Astrocyte (in vitro differentiated cells and primary cell): ENCODE measurements around the gene MAP3K21. TPM values are rescaled to one million over a fixed set of nuclear protein-coding genes. Genes with fewer than 3 reads are reported as not detected.

ENCODE experiments used
- DNase-seq: peaks from one replicate; pipeline ENCODE4 v3.0.0-alpha.2; 2010; ENCODE audit warnings: low read depth
- FAIRE-seq: peaks from 2 replicates; lab custom pipeline; 2011; peaks lifted over from hg19 to GRCh38; lab: Jason Lieb, UNC
- H2AFZ ChIP-seq: 2 replicates; pipeline ENCODE4 v1.6.0; 2012; ENCODE audit warnings: low read depth, low read length, inconsistent platforms
- H3K27ac ChIP-seq: 2 replicates; pipeline ENCODE4 v1.5.1; 2011; ENCODE audit warnings: low read depth, low read length, inconsistent platforms
- H3K27me3 ChIP-seq: 2 replicates; pipeline ENCODE4 v1.6.0; 2011; ENCODE audit warnings: low read length, inconsistent platforms; ENCODE audit not compliant: insufficient read depth
- H3K36me3 ChIP-seq: 2 replicates; pipeline ENCODE4 v1.5.1; 2011; ENCODE audit warnings: low read length, inconsistent platforms; ENCODE audit not compliant: insufficient read depth
- H3K4me1 ChIP-seq: 2 replicates; pipeline ENCODE4 v1.5.1; 2011; ENCODE audit warnings: low read length, inconsistent platforms; ENCODE audit not compliant: insufficient read depth
- H3K4me2 ChIP-seq: 2 replicates; pipeline ENCODE4 v1.6.0; 2012; ENCODE audit warnings: low read length, inconsistent platforms
- H3K4me3 ChIP-seq: 2 replicates; pipeline ENCODE4 v1.5.1; 2011; ENCODE audit warnings: low read depth, mild to moderate bottlenecking, low read length, inconsistent platforms; ENCODE audit not compliant: insufficient read depth
- H3K79me2 ChIP-seq: 2 replicates; pipeline ENCODE4 v1.6.0; 2012; ENCODE audit warnings: mild to moderate bottlenecking, low read length, inconsistent platforms; ENCODE audit not compliant: insufficient read depth
- H3K9ac ChIP-seq: 2 replicates; pipeline ENCODE4 v1.6.0; 2012; ENCODE audit warnings: mild to moderate bottlenecking, low read length, inconsistent platforms
- H3K9me3 ChIP-seq: 2 replicates; pipeline ENCODE4 v1.5.1; 2012; ENCODE audit warnings: low read depth, mild to moderate bottlenecking, low read length, inconsistent platforms; ENCODE audit not compliant: insufficient read depth
- H4K20me1 ChIP-seq: 2 replicates; pipeline ENCODE4 v1.6.0; 2012; ENCODE audit warnings: low read length, inconsistent platforms; ENCODE audit not compliant: insufficient read depth
- H3K27ac Mint-ChIP-seq: one replicate; pipeline ENCODE4 v1.8.0; 2021; ENCODE audit warnings: mild to moderate bottlenecking, mixed read lengths; ENCODE audit not compliant: unreplicated experiment
- H3K27me3 Mint-ChIP-seq: one replicate; pipeline ENCODE4 v1.8.0; 2021; ENCODE audit warnings: low read depth, mixed read lengths; ENCODE audit not compliant: unreplicated experiment
- H3K36me3 Mint-ChIP-seq: one replicate; pipeline ENCODE4 v1.8.0; 2021; ENCODE audit warnings: low read depth, mixed read lengths; ENCODE audit not compliant: unreplicated experiment
- H3K4me1 Mint-ChIP-seq: one replicate; pipeline ENCODE4 v1.8.0; 2021; ENCODE audit warnings: low read depth, mixed read lengths; ENCODE audit not compliant: unreplicated experiment
- H3K4me3 Mint-ChIP-seq: one replicate; pipeline ENCODE4 v1.8.0; 2021; ENCODE audit warnings: mild to moderate bottlenecking, moderate library complexity, mixed read lengths; ENCODE audit not compliant: unreplicated experiment
- H3K9me3 Mint-ChIP-seq: one replicate; pipeline ENCODE4 v1.8.0; 2021; ENCODE audit warnings: mild to moderate bottlenecking, mixed read lengths; ENCODE audit not compliant: unreplicated experiment
- EZH2 ChIP-seq: IDR thresholded peaks from 2 replicates; pipeline ENCODE4 v1.6.1; 2012; ENCODE audit warnings: mild to moderate bottlenecking, low read length, inconsistent platforms; ENCODE audit not compliant: insufficient read depth
- total RNA-seq: library from RNA; stranded (reverse); gene quantifications from 2 replicates; pipeline ENCODE4 v1.2.1, GENCODE V29; 2021
- TF ChIP-seq, protein P1 (sequence below): IDR thresholded peaks from 2 replicates; pipeline ENCODE4 v1.5.1; 2011; ENCODE audit warnings: low read depth, mild to moderate bottlenecking, inconsistent platforms, low read length, moderate library complexity; ENCODE audit not compliant: insufficient read depth

MAP3K21 gene
- total RNA-seq, 1 donor from 2014 or later = 2.5 TPM

DNA sequence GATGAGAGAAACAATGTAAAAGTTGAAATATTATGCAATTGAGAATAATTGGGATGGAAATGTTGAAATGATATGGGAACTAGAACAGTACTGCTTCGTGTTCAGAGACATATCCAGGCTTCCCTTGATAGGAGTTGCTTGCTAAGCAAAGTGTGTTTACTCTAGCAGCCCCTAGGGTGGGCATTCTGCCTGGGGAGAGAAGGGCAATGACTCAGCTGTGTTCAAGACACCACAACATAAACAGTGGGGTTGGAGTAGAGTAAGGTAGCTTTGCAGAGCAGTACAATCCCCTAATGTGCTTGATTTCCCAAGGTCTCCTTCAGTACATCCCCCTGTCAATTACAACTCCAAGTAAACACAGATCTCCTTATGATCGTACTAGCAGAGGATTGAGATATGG is 27.2 kb upstream of the MAP3K21 start:
- H3K9me3 ChIP-seq = no peaks in the 10 kb centered on the region
- H4K20me1 ChIP-seq = no peaks in the 10 kb centered on the region
- H3K36me3 ChIP-seq = no peaks in the 10 kb centered on the region
- Mint-ChIP-seq H3K27ac (no peak overlapping the region), H3K27me3 (no peaks in the 10 kb centered on the region), H3K4me3 (no peak overlapping the region), H3K9me3 (peaks cover 5% of the 10 kb centered on the region), H3K4me1 (peaks cover 8% of the 10 kb centered on the region), H3K36me3 (no peaks in the 10 kb centered on the region)
- H3K9ac ChIP-seq = no peak overlapping the region
- H3K79me2 ChIP-seq = peaks cover 6% of the 10 kb centered on the region
- no peak for FAIRE-seq
- no peak for TF ChIP-seq EZH2
- TF ChIP-seq, protein P1, sequence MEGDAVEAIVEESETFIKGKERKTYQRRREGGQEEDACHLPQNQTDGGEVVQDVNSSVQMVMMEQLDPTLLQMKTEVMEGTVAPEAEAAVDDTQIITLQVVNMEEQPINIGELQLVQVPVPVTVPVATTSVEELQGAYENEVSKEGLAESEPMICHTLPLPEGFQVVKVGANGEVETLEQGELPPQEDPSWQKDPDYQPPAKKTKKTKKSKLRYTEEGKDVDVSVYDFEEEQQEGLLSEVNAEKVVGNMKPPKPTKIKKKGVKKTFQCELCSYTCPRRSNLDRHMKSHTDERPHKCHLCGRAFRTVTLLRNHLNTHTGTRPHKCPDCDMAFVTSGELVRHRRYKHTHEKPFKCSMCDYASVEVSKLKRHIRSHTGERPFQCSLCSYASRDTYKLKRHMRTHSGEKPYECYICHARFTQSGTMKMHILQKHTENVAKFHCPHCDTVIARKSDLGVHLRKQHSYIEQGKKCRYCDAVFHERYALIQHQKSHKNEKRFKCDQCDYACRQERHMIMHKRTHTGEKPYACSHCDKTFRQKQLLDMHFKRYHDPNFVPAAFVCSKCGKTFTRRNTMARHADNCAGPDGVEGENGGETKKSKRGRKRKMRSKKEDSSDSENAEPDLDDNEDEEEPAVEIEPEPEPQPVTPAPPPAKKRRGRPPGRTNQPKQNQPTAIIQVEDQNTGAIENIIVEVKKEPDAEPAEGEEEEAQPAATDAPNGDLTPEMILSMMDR = no peak
- no peak overlapping the region for H2AFZ ChIP-seq
- H3K27ac ChIP-seq = no peak overlapping the region
- no peak for DNase-seq
- no peak overlapping the region for H3K4me3 ChIP-seq
- peaks cover 4% of the 10 kb centered on the region for H3K4me1 ChIP-seq
- H3K27me3 ChIP-seq = no peaks in the 10 kb centered on the region
- no peak overlapping the region for H3K4me2 ChIP-seq

DNA sequence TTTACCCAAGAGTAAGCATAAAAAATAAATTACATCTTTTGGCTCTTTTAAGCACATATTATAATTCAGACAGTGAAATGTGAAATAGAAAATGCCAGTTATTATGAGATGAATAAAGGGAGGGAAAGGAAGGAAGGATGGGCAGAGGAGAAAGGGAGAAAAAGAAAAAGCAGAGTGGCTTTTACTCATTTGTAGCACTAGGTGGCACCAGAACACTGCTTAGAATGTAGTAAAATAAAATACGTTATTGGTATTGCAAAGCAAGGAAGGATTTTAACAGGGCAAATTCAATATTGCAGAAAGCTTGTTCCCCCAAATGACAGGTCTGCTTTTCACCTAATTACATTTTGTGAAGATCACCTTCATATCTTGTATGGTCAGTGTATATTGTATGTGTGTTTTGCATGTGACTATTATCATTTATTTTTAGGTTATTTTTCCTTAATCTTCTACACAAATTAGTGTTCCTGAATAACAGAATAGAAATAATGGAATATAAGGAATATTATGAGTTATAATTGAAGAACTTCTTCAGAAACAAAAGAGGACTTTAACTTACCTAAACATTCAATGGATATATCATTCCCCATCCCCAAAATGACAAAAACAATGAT is 22.9 kb upstream of the MAP3K21 start:
- no peaks in the 10 kb centered on the region for H3K4me1 Mint-ChIP-seq
- no peak overlapping the region for H3K4me3 ChIP-seq
- DNase-seq (no peak), FAIRE-seq (no peak)
- no peak overlapping the region for H3K4me2 ChIP-seq
- peaks cover 5% of the 10 kb centered on the region for H3K9me3 Mint-ChIP-seq
- no peak overlapping the region for H3K4me3 Mint-ChIP-seq
- no peaks in the 10 kb centered on the region for H3K36me3 Mint-ChIP-seq
- H4K20me1 ChIP-seq = no peaks in the 10 kb centered on the region
- H3K79me2 ChIP-seq = no peaks in the 10 kb centered on the region
- H2AFZ ChIP-seq = no peak overlapping the region
- H3K27me3 Mint-ChIP-seq = no peaks in the 10 kb centered on the region
- no peaks in the 10 kb centered on the region for H3K36me3 ChIP-seq
- H3K4me1 ChIP-seq = no peaks in the 10 kb centered on the region
- no peak overlapping the region for H3K27ac ChIP-seq
- TF ChIP-seq EZH2 = no peak
- TF ChIP-seq, protein P1 = peak; percentile 77
- no peaks in the 10 kb centered on the region for H3K27me3 ChIP-seq
- no peak overlapping the region for H3K9ac ChIP-seq
- H3K27ac Mint-ChIP-seq = no peak overlapping the region
- no peaks in the 10 kb centered on the region for H3K9me3 ChIP-seq

DNA sequence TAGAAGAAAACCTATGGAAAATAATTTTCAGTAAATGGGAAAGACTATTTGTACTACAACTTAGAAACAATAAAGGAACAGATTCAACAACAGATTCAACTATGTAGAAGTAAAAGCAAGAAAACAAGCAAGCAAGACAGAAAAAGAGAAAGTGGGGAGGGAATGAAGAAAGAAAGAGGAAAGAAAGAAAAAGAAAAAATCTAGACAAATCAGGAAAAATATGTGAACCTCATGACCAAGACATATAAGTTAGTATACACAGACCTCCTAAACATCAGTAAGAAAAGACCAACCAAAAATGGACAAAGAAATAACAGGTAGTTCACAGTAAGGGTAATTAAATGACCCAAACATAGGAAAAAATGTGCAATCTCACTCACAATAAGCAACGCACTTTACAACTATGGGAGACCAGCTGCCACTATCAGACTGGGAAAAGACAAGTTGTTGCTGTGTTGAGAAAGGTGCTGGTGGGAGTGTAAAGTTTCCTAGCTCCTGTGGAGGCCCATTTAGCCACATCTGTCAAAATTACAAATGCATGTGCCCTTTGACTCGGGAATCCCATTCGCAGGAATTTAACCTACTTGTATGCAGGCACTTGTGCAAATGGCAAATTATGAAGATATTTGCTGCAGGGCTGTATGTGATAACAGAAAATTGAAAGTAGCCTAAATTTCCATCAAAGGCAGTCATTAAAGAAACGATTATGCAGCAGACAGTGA is 13.9 kb upstream of the MAP3K21 start:
- no peaks in the 10 kb centered on the region for H3K36me3 Mint-ChIP-seq
- Histone ChIP-seq H3K36me3 (no peaks in the 10 kb centered on the region), H3K4me1 (no peaks in the 10 kb centered on the region), H3K27me3 (no peaks in the 10 kb centered on the region), H3K4me2 (no peak overlapping the region), H3K9me3 (no peaks in the 10 kb centered on the region), H4K20me1 (no peaks in the 10 kb centered on the region), H3K27ac (no peak overlapping the region), H3K4me3 (no peak overlapping the region), H3K9ac (no peak overlapping the region), H3K79me2 (no peaks in the 10 kb centered on the region), H2AFZ (no peak overlapping the region)
- FAIRE-seq (no peak), DNase-seq (no peak)
- H3K27ac Mint-ChIP-seq = no peak overlapping the region
- no peaks in the 10 kb centered on the region for H3K27me3 Mint-ChIP-seq
- no peaks in the 10 kb centered on the region for H3K4me1 Mint-ChIP-seq
- no peaks in the 10 kb centered on the region for H3K9me3 Mint-ChIP-seq
- H3K4me3 Mint-ChIP-seq = no peak overlapping the region
- TF ChIP-seq, protein P1 = no peak
- TF ChIP-seq EZH2 = no peak
